GM12865 (cell line): Measurements from ENCODE around the gene BAHD1.
A peak's percentile ranks its signal among the peaks of the same experiment; 100 is the strongest.

Experiments used
- DNase-seq: peaks from one replicate; pipeline ENCODE4 v3.0.0; 2010; ENCODE audit warnings: low read depth
- H3K4me3 ChIP-seq: 2 replicates; pipeline ENCODE4 v1.5.1; 2011; ENCODE audit warnings: mild to moderate bottlenecking, low read depth, low read length, control low read depth
- TF ChIP-seq, protein P1 (sequence below): IDR thresholded peaks from 2 replicates; pipeline ENCODE4 v1.5.1; 2011; ENCODE audit warnings: low read length, control low read depth, low read depth, inconsistent platforms; ENCODE audit not compliant: insufficient read depth; ENCODE audit errors: missing control alignments

The BAHD1 gene

DNA sequence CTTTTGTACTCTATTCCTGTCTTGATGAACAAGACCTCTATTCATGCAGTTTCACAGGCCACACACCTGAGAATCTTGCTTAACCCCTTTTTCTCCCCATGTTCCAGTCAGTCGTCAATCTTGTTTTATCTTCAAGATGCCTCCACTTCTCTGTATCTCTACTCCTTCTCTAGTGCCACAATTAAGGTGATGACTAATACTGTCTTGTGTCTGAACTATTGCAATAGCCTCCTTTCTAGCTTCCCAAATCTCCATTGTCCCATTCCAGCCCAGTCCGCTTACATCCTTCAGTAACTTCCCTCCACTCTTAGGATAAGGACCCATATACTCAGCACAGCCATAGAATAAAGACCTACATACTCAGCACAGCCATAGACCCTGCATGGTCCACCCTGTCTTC is 54.8 kb downstream of the BAHD1 start:
- DNase-seq = no peak
- TF ChIP-seq, protein P1, sequence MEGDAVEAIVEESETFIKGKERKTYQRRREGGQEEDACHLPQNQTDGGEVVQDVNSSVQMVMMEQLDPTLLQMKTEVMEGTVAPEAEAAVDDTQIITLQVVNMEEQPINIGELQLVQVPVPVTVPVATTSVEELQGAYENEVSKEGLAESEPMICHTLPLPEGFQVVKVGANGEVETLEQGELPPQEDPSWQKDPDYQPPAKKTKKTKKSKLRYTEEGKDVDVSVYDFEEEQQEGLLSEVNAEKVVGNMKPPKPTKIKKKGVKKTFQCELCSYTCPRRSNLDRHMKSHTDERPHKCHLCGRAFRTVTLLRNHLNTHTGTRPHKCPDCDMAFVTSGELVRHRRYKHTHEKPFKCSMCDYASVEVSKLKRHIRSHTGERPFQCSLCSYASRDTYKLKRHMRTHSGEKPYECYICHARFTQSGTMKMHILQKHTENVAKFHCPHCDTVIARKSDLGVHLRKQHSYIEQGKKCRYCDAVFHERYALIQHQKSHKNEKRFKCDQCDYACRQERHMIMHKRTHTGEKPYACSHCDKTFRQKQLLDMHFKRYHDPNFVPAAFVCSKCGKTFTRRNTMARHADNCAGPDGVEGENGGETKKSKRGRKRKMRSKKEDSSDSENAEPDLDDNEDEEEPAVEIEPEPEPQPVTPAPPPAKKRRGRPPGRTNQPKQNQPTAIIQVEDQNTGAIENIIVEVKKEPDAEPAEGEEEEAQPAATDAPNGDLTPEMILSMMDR = no peak

DNA sequence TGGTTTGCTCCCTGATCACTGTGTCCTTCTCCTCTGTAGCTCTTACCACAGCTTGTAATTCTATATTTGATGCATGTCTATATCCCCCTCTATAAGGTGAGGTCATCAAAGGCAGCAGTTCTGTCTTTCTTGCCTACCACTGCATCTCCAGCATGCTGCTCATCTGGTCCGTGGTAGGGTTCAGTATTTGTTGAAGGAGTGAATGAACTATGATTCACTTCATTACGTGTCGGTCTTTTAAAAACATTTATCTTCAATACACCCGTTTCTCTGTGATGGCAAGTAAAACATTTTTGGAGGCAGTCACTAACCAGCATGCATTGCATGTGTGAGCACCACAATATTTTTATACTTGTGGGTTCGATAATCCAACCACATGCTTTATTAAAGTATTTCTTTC is 57.7 kb downstream of the BAHD1 start:
- TF ChIP-seq, protein P1 = no peak
- H3K4me3 ChIP-seq = no peak overlapping the region
- no peak for DNase-seq

More for the DNA sequence above, 54.8 kb downstream of the BAHD1 start:
- no peak overlapping the region for H3K4me3 ChIP-seq

DNA sequence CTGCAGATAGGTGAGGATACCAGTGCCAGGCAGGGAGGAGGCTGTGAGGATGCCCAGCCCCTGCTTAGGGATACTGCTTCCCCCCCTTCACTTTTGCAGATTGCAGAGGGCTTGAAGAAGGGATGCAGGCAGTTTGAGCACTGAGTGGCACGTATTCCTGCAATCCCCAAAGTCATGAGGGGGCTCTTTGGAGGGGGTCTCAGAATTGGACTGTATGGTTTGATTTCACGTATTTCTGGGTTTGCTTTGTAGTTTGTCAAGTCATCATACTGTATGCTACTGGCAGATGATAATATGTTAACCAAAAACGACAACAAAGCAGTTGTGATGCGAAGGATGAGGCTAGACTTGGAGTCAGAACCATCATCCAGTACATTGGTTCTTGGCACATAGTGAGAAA is 58.1 kb downstream of the BAHD1 start:
- H3K4me3 ChIP-seq = no peak overlapping the region
- DNase-seq = no peak

DNA sequence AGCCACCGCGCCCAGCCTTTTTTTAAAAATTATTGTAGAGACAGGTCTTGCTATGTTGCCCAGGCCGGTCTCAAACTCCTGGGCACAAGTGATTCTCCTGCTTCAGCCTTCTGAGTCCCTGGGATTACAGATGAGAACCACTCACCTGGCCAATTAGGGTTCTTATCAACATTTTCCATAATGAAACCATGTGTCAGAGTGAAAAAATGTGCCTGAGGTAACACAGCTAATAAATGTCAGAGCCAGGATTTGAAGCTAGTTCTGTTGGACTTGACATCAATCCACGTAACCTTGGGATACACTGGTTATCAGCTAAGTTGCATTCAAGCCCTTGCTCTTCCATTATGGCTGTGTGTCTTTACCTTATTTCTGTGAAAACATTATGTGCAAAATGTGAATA is 59.2 kb downstream of the BAHD1 start:
- no peak overlapping the region for H3K4me3 ChIP-seq
- DNase-seq = no peak
- TF ChIP-seq, protein P1 = no peak

More for the DNA sequence above, 58.1 kb downstream of the BAHD1 start:
- TF ChIP-seq, protein P1 = no peak

DNA sequence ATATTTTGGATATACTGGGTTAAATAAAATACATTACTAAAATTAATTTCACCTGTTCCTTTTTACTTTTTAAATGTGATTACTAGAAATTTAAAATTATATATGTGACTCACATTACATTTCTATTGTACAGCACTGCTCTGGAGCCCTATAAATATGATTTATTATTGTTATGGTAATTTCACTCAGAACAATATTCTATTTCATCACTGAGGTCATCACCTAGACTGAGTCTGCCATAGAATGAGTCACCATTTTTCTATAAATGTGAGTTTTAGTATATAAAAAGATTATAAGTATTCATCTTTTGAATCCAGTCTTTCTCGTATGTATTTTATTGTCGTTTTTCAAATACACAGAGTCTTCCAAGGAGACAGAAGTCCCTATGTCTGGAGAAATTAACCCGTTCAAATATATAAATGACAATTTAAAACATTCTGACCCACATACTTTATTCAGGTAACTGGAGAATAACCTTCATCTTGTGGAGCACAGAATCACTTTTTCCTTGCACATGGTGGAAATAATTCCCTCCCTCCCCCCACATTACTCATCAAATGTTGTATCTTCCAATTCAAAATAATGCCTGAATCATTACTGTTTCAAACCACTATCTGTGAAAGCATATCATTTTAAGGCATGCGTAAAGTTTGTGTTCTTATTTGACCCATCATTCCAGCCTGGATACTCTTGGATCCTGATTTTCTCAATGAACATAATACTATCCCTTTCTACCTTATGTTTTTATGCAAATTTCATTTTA is 60.0 kb downstream of the BAHD1 start:
- TF ChIP-seq, protein P1 = no peak

DNA sequence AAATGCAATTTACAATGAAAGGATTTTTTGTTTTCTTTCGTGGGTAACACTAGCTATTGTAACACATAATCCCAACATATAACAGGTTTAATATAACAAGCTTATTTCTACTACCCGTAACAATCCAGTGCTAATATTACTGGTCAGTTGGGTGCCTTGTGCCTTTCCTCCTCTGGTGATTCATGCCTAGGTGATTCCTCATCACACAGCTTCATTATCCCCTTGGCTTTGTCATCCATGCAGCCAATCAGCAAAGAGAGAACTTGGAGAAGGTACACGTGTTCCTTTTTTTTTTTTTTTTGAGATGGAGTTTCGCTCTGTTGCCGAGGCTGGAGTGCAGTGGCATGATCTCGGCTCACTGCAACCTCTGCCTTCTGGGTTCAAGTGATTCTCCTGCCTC is 60.7 kb downstream of the BAHD1 start:
- DNase-seq = no peak
- TF ChIP-seq, protein P1 = no peak
- no peak overlapping the region for H3K4me3 ChIP-seq

More for the DNA sequence above, 60.0 kb downstream of the BAHD1 start:
- DNase-seq = no peak
- no peak overlapping the region for H3K4me3 ChIP-seq

DNA sequence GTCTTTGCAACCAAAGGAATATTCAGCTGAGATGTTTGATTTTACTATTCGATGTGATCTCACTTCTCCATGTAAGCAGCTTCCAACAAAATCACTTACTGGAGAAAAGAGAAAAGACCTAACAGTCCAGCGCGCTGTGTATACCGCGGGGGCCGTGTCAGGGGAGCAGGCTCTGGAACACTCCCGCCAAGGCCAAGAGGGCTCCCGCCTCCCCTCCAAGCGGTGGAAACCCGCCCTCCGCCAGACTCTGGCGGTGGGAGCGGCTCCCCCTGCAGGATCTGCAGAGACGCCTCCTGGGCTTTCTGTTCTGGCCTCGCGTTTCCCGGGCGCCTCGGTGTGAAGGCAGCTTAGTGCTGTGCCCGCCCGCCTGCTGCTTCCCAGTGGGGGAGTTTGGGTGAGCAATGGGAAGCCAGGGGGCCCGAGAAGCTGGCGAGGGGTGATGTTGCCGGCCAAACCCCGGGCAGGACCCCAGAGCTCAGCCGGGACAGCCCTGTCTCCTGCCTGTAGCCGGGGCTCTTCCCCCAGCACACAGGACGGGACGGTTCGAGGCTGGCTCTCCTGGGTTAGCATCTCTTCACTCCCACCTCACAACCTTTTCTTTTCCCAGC is 66.3 kb downstream of the BAHD1 start:
- TF ChIP-seq, protein P1 = peak; percentile 65
- H3K4me3 ChIP-seq = peak overlapping the region; percentile 11; the same call in 1 of the 2 replicates
- peak; percentile 65 for DNase-seq
